Hepatic stellate cell (primary cell): ENCODE measurements around the gene RBM25.

ENCODE experiments used
- DNase-seq: peaks from one replicate; pipeline ENCODE4 v3.0.0; 2011; ENCODE audit warnings: low spot score

RBM25 gene

DNA sequence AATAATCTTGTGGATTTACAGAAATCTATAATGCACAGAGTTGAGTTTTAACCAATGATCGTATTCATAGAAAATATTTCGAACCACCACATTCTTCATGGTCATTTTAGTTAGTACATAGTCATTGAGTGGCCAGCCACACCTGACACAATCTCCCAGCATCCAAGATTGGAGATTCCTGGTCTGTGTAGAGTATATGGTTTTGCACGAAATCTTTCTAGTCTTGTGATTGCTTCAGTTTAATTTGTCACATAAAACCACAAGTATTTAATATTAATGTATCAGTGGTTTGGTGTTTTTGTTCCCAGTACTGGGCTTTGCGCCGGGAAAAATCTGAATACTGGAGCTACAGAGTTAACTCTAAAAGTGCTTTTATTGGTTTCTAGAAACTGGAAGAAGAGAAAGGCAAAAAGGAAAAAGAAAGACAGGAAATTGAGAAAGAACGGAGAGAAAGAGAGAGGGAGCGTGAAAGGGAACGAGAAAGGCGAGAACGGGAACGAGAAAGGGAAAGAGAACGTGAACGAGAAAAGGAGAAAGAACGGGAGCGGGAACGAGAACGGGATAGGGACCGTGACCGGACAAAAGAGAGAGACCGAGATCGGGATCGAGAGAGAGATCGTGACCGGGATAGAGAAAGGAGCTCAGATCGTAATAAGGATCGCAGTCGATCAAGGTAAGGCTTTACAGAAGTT, 44.6 kb downstream of the RBM25 start:
- DNase-seq: no peak

DNA sequence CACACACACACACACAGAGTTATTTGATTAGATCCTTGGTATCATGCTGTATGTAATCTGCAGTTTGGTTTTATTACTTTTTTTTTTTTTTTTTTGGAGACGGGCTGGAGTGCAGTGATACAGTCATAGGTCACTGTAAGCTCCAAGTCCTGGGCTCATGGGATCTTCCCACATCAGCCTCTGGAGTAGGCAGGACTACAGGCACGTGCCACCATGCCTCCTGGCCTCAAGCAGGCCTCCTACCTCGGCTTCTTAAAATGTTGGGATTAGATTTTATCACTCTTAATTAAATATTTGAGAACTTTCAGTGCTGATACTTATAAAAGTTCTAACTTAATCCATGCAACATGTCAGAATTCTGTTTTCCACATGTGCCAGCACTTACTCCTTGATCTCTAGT, 46.7 kb downstream of the RBM25 start:
- no peak for DNase-seq

DNA sequence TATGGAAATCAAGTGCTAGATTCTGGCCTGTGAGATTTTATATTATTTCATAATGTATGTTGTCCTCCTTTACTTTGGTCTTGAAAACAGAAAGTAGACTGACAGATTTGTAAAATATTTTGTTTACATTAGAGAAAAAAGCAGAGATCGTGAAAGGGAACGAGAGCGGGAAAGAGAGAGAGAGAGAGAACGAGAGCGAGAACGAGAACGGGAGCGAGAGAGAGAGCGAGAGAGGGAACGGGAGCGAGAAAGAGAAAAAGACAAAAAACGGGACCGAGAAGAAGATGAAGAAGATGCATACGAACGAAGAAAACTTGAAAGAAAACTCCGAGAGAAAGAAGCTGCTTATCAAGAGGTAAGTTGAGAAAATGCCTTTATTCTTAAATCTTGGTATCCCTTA, 47.4 kb downstream of the RBM25 start:
- DNase-seq: no peak

DNA sequence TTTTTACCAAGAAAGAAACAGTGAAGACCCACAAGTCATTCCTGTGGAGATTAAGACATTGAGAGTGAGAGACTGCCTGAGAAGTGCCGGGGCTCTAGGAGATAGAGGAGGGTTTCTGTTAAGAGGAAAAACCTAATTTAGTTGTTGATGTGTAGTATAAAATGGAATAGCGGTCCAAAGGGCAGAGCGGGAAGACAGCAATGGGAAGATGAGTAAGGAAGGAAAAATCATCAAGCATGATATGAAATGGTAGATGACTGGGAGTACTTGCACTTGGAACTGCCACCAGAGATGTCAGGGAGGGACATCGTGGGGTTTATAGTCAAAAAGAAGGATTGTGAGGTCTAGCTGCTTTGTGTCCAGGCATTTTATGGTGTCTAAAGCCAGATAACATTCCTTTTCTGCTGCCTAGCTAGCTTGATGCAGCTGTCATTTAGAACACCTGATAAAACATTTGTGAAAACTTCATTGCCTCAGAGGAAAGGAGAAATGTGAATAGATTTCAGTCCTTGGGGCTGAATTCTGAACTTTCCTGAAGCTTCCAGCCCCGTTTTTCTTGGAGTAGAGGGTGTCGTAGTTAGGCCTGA, 57.8 kb downstream of the RBM25 start:
- no peak for DNase-seq

DNA sequence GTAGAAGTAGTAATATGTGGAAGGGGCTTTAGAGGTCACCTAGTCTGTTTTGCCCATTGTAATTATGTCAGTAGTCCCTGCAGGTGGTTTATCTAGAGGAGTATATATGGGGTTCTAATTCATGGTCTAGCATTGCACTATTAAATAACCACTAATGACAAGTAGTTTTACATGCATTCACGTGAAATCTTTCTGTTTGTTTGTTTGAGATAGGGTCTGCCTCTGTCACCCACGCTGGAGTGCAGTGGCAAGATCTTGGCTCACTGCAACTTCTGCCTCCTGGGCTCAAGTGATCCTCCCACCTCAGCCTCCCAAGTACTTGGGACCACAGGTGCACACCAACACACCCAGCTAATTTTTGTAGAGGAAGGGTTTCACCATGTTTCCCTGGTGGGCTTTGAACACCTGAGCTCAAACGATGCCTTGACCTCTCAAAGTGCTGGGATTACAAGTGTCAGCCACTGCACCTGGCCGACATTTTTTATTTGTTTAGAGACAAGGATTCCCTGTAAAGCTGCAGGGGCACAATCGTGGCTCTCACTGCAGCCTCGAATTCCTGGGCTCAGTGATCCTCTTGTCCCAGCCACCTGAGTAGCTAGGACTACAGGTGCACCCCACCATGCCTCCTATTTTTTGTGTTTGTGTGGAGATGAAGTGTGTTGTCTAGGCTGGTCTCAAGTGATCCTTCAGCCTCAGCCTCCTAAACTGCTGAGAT, 66.0 kb downstream of the RBM25 start:
- no peak for DNase-seq

GRCh38 chr14:73125169-73125588, 66.8 kb downstream of the RBM25 start:
- DNase-seq: no peak

DNA sequence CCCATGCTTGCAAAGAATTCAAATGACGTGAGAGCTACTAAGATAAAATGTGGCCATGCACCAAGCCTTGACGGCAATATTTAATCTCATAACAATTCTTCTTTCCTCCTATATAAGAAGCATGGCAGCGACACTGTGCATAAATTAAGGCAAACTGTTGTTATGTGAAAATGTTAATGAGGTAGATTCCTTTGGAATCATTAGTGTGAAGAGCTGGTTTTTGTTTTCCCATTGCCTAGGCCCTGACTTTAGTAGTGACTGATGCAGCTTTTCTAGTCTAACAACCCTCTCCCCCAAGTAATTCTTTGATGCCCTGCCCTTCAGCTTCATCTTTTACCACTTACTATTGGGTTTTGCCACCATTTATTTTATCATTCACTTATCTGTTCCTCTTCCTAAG, 67.4 kb downstream of the RBM25 start:
- no peak for DNase-seq

GRCh38 chr14:73133795-73134194, 75.5 kb downstream of the RBM25 start:
- DNase-seq: no peak

DNA sequence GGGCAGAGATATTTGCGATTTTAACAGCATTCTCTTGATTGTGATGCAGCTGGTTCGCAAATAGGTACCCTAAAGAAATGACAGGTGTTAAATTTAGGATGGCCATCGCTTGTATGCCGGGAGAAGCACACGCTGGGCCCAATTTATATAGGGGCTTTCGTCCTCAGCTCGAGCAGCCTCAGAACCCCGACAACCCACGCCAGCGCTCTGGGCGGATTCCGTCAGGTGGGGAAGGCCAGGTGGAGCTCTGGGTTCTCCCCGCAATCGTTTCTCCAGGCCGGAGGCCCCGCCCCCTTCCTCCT, 77.7 kb downstream of the RBM25 start:
- no peak for DNase-seq

GRCh38 chr14:73136387-73137225, 78.3 kb downstream of the RBM25 start, which contains the start of gene PSEN1:
PSEN1 (plus strand) TSS chr14:73136507; CDS start chr14:73148020, 11,513 bp downstream.
- peak; percentile 96 for DNase-seq

GRCh38 chr14:73140811-73141323, 82.5 kb downstream of the RBM25 start:
- DNase-seq: no peak

GRCh38 chr14:73142216-73142615, 83.9 kb downstream of the RBM25 start:
- no peak for DNase-seq

- DNase-seq: no peak
These were observed 84.7 kb downstream of the RBM25 start for GRCh38 chr14:73143003-73143402.

DNA sequence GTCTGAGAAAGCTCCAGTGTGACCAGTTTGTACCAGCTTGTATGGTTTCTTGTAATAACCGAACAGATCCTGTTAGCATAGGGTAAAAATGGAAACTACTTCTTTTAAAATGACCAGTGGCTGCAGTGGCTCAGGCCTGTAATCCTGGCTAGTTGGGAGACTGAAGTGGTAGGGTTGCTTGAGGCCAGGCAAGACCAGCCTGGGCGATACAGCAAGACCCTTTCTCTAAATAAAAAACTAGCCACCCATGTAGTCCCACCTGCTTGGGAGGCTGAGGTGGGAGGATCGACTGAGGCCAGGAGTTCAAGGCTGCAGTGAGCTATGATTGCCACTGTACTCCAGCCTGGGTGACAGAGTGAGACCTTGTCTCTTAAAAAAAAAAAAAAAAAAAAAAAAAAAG, 85.3 kb downstream of the RBM25 start:
- no peak for DNase-seq

- no peak for DNase-seq
These were observed 87.0 kb downstream of the RBM25 start for GRCh38 chr14:73145371-73145770.

GRCh38 chr14:73146111-73146510, 87.8 kb downstream of the RBM25 start:
- no peak for DNase-seq

- DNase-seq: no peak
These were observed 91.4 kb downstream of the RBM25 start for GRCh38 chr14:73149753-73150152.

GRCh38 chr14:73153272-73153671, 94.9 kb downstream of the RBM25 start:
- DNase-seq: peak; percentile 69

- DNase-seq: no peak
These were observed 103.9 kb downstream of the RBM25 start for GRCh38 chr14:73162251-73162650.

- DNase-seq: no peak
These were observed 108.1 kb downstream of the RBM25 start for GRCh38 chr14:73166399-73166798.

DNA sequence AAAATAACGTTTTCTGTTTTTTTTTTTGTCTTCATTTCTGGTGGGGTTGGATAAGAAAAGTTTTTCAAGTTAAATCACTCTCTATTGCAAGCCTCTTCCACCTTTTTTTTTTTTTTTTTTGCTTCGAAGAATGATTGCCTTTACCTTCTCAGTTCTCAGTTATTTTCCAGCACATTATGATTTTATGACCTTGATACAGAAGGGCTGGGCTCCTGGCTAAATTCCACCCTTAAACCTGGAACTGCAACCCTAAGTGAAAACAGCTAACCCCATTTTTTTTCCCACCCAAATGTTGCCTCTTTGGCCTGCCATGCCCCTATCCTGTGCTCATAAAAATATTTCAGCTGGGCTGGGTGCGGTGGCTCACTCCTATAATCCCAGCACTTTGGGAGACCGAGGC, 109.4 kb downstream of the RBM25 start:
- no peak for DNase-seq

DNA sequence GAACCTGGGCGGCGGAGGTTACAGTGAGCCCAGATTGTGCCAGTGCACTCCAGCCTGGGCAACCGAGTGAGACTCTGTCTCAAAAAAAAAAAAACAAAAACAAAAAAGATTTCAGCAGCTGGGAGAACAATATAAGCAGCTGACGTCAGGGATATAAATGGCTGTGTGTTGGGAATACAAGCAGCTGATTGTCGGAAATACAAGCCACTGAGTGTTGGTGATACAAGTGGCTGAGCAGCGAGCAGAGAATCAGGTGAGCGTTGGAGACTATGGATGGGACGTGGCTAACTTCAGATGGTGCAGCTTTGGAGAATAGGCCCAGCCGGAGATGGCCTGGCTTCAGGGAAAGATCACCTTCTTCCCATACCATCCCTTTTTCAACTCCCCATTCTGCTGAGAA, 109.9 kb downstream of the RBM25 start:
- no peak for DNase-seq
